ENCODE data around the gene FGF8. TPM values are rescaled to one million over a fixed set of nuclear protein-coding genes. Genes with fewer than 3 reads are reported as not detected.

The FGF8 gene
- polyA plus RNA-seq, 1 experiment = not detected

GRCh38 chr10:101758858-101759257, 17.1 kb downstream of the FGF8 start:
- CTCF ChIA-PET = interaction anchor here (1.0 to 2.6 kb wide), 4 partner anchors 13 to 156 kb away, joined by 3 to 7 read pairs (median 6); no protein-coding TSS in a partner anchor
- no peak overlapping the region for H3K4me3 ChIP-seq (ENCODE audit: low read depth, low read length)
- no peaks in the 10 kb centered on the region for H3K36me3 ChIP-seq (ENCODE audit: control insufficient read depth, insufficient read depth, low read length)
- TF ChIP-seq, protein P1, sequence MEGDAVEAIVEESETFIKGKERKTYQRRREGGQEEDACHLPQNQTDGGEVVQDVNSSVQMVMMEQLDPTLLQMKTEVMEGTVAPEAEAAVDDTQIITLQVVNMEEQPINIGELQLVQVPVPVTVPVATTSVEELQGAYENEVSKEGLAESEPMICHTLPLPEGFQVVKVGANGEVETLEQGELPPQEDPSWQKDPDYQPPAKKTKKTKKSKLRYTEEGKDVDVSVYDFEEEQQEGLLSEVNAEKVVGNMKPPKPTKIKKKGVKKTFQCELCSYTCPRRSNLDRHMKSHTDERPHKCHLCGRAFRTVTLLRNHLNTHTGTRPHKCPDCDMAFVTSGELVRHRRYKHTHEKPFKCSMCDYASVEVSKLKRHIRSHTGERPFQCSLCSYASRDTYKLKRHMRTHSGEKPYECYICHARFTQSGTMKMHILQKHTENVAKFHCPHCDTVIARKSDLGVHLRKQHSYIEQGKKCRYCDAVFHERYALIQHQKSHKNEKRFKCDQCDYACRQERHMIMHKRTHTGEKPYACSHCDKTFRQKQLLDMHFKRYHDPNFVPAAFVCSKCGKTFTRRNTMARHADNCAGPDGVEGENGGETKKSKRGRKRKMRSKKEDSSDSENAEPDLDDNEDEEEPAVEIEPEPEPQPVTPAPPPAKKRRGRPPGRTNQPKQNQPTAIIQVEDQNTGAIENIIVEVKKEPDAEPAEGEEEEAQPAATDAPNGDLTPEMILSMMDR (IDR thresholded peaks at IDR 0.05; ENCODE audit: insufficient read depth, low read depth, low read length) = no peak
- POLR2A ChIA-PET = no interaction called here
- H3K27me3 ChIP-seq (ENCODE audit: control insufficient read depth, insufficient read depth, low read length) = peaks cover 27% of the 10 kb centered on the region
- DNase-seq (ENCODE audit: low read depth) = no peak

GRCh38 chr10:101752241-101752640, 23.7 kb downstream of the FGF8 start:
- ChIA-PET CTCF (interaction anchor here (1.1 kb wide), 1 partner anchor 27 kb away, joined by 3 read pairs; no protein-coding TSS in a partner anchor), POLR2A (no interaction called here)
- TF ChIP-seq, protein P1 (IDR thresholded peaks at IDR 0.05; ENCODE audit: insufficient read depth, low read depth, low read length) = no peak
- Histone ChIP-seq H3K36me3 (ENCODE audit: control insufficient read depth, insufficient read depth, low read length) (no peaks in the 10 kb centered on the region), H3K27me3 (ENCODE audit: control insufficient read depth, insufficient read depth, low read length) (0 out of 2 replicates have a peak, but pooled peaks cover 3% of the 10 kb centered on the region), H3K4me3 (ENCODE audit: low read depth, low read length) (no peak overlapping the region)
- DNase-seq (ENCODE audit: low read depth) = no peak

- Histone ChIP-seq H3K27me3 (ENCODE audit: control insufficient read depth, insufficient read depth, low read length) (peaks cover 6% of the 10 kb centered on the region), H3K36me3 (ENCODE audit: control insufficient read depth, insufficient read depth, low read length) (no peaks in the 10 kb centered on the region), H3K4me3 (ENCODE audit: low read depth, low read length) (no peak overlapping the region)
- DNase-seq (ENCODE audit: low read depth) = no peak
- ChIA-PET POLR2A (no interaction called here), CTCF (interaction anchor here (0.8 kb wide), 1 partner anchor 32 kb away, joined by 3 read pairs; no protein-coding TSS in a partner anchor)
- TF ChIP-seq, protein P1 (IDR thresholded peaks at IDR 0.05; ENCODE audit: insufficient read depth, low read depth, low read length) = no peak
Observed at GRCh38 chr10:101749047-101750016, 26.6 kb downstream of the FGF8 start.

GRCh38 chr10:101748496-101748895, 27.4 kb downstream of the FGF8 start:
- H3K4me3 ChIP-seq (ENCODE audit: low read depth, low read length) = no peak overlapping the region
- CTCF ChIA-PET = no interaction called here
- no peak for DNase-seq (ENCODE audit: low read depth)
- no peaks in the 10 kb centered on the region for H3K36me3 ChIP-seq (ENCODE audit: control insufficient read depth, insufficient read depth, low read length)
- POLR2A ChIA-PET = no interaction called here
- H3K27me3 ChIP-seq (ENCODE audit: control insufficient read depth, insufficient read depth, low read length) = peaks cover 6% of the 10 kb centered on the region
- TF ChIP-seq, protein P1 (IDR thresholded peaks at IDR 0.05; ENCODE audit: insufficient read depth, low read depth, low read length) = no peak

- ChIA-PET POLR2A (no interaction called here), CTCF (interaction anchor here (1.8 kb wide), 1 partner anchor 12 kb away, joined by 7 read pairs; no protein-coding TSS in a partner anchor)
- TF ChIP-seq, protein P1 (IDR thresholded peaks at IDR 0.05; ENCODE audit: insufficient read depth, low read depth, low read length) = no peak
Observed at GRCh38 chr10:101745074-101745696, 30.7 kb downstream of the FGF8 start.

More at GRCh38 chr10:101745074-101745696, 30.7 kb downstream of the FGF8 start:
- H3K36me3 ChIP-seq (ENCODE audit: control insufficient read depth, insufficient read depth, low read length) = no peaks in the 10 kb centered on the region
- peaks cover 8% of the 10 kb centered on the region for H3K27me3 ChIP-seq (ENCODE audit: control insufficient read depth, insufficient read depth, low read length)
- DNase-seq (ENCODE audit: low read depth) = no peak
- no peak overlapping the region for H3K4me3 ChIP-seq (ENCODE audit: low read depth, low read length)

All from BJ (cell line).